ENCODE data around the gene CHD3. TPM values are rescaled to one million over a fixed set of nuclear protein-coding genes. Genes with fewer than 3 reads are reported as not detected.

The CHD3 gene
- polyA plus RNA-seq, 1 donor from 2014 or later: 115 TPM

DNA sequence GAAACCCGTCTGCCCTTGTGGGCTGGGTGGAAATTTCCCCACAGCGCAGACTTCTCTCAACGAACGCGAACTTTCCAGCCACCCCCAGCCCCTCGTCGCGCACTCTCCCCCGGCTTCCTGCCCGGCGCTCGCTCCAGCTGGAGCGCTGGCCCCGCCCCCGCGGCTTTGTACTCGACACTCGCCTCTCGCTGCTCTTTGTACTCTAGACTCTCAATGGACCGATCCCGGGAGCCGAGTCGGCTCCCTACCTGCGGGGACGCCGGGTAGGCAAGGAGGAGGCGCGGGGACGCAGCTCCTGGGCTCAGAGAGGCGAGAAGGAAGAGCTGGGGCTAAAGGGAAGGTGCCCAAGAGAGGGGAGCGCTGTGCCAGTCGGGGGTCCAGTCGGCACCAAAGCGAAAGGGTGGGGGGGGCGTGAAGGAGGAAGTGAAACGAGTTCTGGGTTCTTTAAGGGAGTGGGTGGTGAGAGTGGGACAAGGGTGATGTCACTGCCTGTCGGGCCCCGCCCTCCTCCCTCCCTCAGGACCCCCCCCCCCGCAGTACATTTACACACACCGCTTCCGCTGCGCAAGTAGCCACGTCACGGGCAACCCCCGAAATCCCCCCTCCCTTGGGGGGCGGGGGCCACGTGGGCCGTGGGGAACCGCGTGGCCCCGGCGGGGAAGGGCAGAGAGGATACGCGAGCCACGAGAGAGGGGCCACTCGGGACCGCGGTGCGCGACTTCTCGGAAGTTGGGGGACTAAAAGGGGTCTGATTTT is 44.9 kb upstream of the CHD3 start:
- Histone ChIP-seq H3K36me3 (ENCODE audit: insufficient read depth, low read length) (no peaks in the 10 kb centered on the region), H3K9me2 (ENCODE audit: insufficient read depth, low read length) (no peaks in the 10 kb centered on the region), H2AFZ (ENCODE audit: low read depth, low read length) (no peak overlapping the region), H3K27me3 (ENCODE audit: insufficient read depth, low read depth, low read length) (no peaks in the 10 kb centered on the region), H3K27ac (ENCODE audit: low read length) (peak overlapping the region; percentile 94), H3F3A (ENCODE audit: insufficient read depth, low read length, poor library complexity, severe bottlenecking) (peaks cover 4% of the 10 kb centered on the region), H3K79me2 (replicated peaks; ENCODE audit: insufficient read depth, low read length) (peaks cover 68% of the 10 kb centered on the region), H3K9ac (ENCODE audit: low read length) (peak overlapping the region; percentile 92), H4K20me1 (ENCODE audit: insufficient read depth) (peaks cover 57% of the 10 kb centered on the region), H3K9me3 (ENCODE audit: low read length) (no peaks in the 10 kb centered on the region), H3K4me2 (ENCODE audit: low read length) (peak overlapping the region; percentile 97), H3K4me3 (ENCODE audit: low read length) (peak overlapping the region; percentile 99)
- peak; percentile 8 for TF ChIP-seq POLR2AphosphoS5 (IDR thresholded peaks at IDR 0.05)
- no peak for TF ChIP-seq EP300 (conservative IDR thresholded peaks at IDR 0.05; ENCODE audit: poor library complexity, severe bottlenecking)
- peak; percentile 25 for TF ChIP-seq TAF1 (IDR thresholded peaks at IDR 0.05; ENCODE audit: low read depth)
- TF ChIP-seq, protein P1, sequence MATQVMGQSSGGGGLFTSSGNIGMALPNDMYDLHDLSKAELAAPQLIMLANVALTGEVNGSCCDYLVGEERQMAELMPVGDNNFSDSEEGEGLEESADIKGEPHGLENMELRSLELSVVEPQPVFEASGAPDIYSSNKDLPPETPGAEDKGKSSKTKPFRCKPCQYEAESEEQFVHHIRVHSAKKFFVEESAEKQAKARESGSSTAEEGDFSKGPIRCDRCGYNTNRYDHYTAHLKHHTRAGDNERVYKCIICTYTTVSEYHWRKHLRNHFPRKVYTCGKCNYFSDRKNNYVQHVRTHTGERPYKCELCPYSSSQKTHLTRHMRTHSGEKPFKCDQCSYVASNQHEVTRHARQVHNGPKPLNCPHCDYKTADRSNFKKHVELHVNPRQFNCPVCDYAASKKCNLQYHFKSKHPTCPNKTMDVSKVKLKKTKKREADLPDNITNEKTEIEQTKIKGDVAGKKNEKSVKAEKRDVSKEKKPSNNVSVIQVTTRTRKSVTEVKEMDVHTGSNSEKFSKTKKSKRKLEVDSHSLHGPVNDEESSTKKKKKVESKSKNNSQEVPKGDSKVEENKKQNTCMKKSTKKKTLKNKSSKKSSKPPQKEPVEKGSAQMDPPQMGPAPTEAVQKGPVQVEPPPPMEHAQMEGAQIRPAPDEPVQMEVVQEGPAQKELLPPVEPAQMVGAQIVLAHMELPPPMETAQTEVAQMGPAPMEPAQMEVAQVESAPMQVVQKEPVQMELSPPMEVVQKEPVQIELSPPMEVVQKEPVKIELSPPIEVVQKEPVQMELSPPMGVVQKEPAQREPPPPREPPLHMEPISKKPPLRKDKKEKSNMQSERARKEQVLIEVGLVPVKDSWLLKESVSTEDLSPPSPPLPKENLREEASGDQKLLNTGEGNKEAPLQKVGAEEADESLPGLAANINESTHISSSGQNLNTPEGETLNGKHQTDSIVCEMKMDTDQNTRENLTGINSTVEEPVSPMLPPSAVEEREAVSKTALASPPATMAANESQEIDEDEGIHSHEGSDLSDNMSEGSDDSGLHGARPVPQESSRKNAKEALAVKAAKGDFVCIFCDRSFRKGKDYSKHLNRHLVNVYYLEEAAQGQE (IDR thresholded peaks at IDR 0.05; ENCODE audit: borderline replicate concordance): no peak
- TF ChIP-seq MXI1 (conservative IDR thresholded peaks at IDR 0.05; ENCODE audit: poor library complexity, severe bottlenecking): no peak

DNA sequence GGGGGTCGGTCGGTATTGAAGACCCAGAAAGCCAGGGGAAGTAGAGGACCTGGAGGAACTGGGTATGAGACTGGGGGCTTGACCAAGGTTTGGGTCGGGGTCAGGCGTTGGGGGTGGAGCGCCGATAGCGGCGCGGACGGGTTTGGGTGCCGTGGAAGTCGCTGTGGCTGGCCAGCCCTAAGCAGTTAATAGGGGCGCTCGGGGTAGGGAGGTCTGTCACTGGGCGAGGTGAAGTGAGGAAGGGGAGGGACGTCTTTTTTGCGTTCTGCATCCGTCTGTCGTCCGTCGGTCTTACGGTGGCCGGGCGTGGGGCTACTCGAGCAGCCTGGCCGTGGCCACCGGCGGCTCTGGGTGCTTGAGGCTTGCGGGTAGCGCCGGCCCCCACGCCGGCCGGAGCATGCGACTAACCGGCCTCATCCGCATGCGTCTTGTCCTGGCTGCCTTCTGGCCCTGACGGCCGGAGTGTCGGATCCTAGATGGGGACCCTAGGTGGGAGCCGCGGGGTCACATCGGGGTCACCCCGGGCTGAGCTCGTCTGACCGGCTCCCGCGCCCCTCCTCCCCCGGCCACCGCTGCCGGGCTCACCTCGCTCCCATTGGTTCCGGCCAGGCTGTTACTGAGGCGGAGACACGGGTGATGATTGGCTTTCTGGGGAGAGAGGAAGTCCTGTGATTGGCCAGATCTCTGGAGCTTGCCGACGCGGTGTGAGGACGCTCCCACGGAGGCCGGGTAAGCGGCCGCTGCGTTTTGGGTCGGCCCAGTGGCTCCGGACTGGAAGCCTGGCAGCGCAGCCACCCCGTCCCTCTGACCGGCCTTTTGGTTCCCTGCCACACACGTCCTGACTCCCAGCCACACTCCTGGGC is 44.1 kb upstream of the CHD3 start:
- peak overlapping the region; percentile 94 for H3K27ac ChIP-seq (ENCODE audit: low read length)
- H2AFZ ChIP-seq (ENCODE audit: low read depth, low read length): no peak overlapping the region
- no peaks in the 10 kb centered on the region for H3K36me3 ChIP-seq (ENCODE audit: insufficient read depth, low read length)
- peaks cover 60% of the 10 kb centered on the region for H3K79me2 ChIP-seq (replicated peaks; ENCODE audit: insufficient read depth, low read length)
- TF ChIP-seq RAD21 (conservative IDR thresholded peaks at IDR 0.05) (no peak), TAF1 (IDR thresholded peaks at IDR 0.05; ENCODE audit: low read depth) (no peak), MXI1 (conservative IDR thresholded peaks at IDR 0.05; ENCODE audit: poor library complexity, severe bottlenecking) (peak; percentile 66), EP300 (conservative IDR thresholded peaks at IDR 0.05; ENCODE audit: poor library complexity, severe bottlenecking) (peak; percentile 39), EZH2 (IDR thresholded peaks at IDR 0.05; ENCODE audit: borderline replicate concordance, insufficient read depth, low read length, poor library complexity, severe bottlenecking) (no peak), POLR2AphosphoS5 (IDR thresholded peaks at IDR 0.05) (peak; percentile 50), SMC3 (conservative IDR thresholded peaks at IDR 0.05; ENCODE audit: poor library complexity) (no peak)
- TF ChIP-seq, protein P2, sequence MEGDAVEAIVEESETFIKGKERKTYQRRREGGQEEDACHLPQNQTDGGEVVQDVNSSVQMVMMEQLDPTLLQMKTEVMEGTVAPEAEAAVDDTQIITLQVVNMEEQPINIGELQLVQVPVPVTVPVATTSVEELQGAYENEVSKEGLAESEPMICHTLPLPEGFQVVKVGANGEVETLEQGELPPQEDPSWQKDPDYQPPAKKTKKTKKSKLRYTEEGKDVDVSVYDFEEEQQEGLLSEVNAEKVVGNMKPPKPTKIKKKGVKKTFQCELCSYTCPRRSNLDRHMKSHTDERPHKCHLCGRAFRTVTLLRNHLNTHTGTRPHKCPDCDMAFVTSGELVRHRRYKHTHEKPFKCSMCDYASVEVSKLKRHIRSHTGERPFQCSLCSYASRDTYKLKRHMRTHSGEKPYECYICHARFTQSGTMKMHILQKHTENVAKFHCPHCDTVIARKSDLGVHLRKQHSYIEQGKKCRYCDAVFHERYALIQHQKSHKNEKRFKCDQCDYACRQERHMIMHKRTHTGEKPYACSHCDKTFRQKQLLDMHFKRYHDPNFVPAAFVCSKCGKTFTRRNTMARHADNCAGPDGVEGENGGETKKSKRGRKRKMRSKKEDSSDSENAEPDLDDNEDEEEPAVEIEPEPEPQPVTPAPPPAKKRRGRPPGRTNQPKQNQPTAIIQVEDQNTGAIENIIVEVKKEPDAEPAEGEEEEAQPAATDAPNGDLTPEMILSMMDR (IDR thresholded peaks at IDR 0.05; ENCODE audit: poor library complexity, severe bottlenecking): no peak
- TF ChIP-seq, protein P1 (IDR thresholded peaks at IDR 0.05; ENCODE audit: borderline replicate concordance): no peak
- peak overlapping the region; percentile 99 for H3K4me3 ChIP-seq (ENCODE audit: low read length)
- peak overlapping the region; percentile 97 for H3K4me2 ChIP-seq (ENCODE audit: low read length)
- peaks cover 61% of the 10 kb centered on the region for H4K20me1 ChIP-seq (ENCODE audit: insufficient read depth)
- no peaks in the 10 kb centered on the region for H3K9me2 ChIP-seq (ENCODE audit: insufficient read depth, low read length)
- peak overlapping the region; percentile 92 for H3K9ac ChIP-seq (ENCODE audit: low read length)
- H3K9me3 ChIP-seq (ENCODE audit: low read length): no peaks in the 10 kb centered on the region
- peaks cover 6% of the 10 kb centered on the region for H3F3A ChIP-seq (ENCODE audit: insufficient read depth, low read length, poor library complexity, severe bottlenecking)
- H3K27me3 ChIP-seq (ENCODE audit: insufficient read depth, low read depth, low read length): no peaks in the 10 kb centered on the region
